Measurements from ENCODE around the gene GPX4.
A peak's percentile ranks its signal among the peaks of the same experiment; 100 is the strongest.

The GPX4 gene

GRCh38 chr19:1150333-1151036 lies 46.7 kb downstream of the GPX4 start:
- no peak for DNase-seq (ENCODE audit: low spot score)

- DNase-seq (ENCODE audit: low spot score) = peak; percentile 61
Observed at GRCh38 chr19:1151037-1151724, 47.4 kb downstream of the GPX4 start.

GRCh38 chr19:1151917-1152587 lies 48.3 kb downstream of the GPX4 start:
- no peak for DNase-seq (ENCODE audit: low spot score)

GRCh38 chr19:1153891-1154730 lies 50.3 kb downstream of the GPX4 start:
- DNase-seq (ENCODE audit: low spot score) = no peak

GRCh38 chr19:1154731-1155351 lies 51.0 kb downstream of the GPX4 start:
- no peak for DNase-seq (ENCODE audit: low spot score)

- no peak for DNase-seq (ENCODE audit: low spot score)
Observed at GRCh38 chr19:1155352-1156304, 51.8 kb downstream of the GPX4 start.
